ENCODE results near the gene ANKH. TPM values are rescaled to one million over a fixed set of nuclear protein-coding genes. Genes with fewer than 3 reads are reported as not detected.

Gene ANKH
- total RNA-seq, 4 donors from 2014 or later: 18.1 to 44.5 (median 30.5) TPM

- TF ChIP-seq CTCF (IDR thresholded peaks at IDR 0.05; ENCODE audit: low read depth): no peak
Measured at GRCh38 chr5:14762549-14763216, 108.9 kb downstream of the ANKH start.

GRCh38 chr5:14760548-14761002 lies 111.0 kb downstream of the ANKH start:
- TF ChIP-seq CTCF (IDR thresholded peaks at IDR 0.05; ENCODE audit: low read depth): no peak

GRCh38 chr5:14759744-14760547 lies 111.6 kb downstream of the ANKH start:
- no peak for TF ChIP-seq CTCF (IDR thresholded peaks at IDR 0.05; ENCODE audit: low read depth)

- no peak for TF ChIP-seq CTCF (IDR thresholded peaks at IDR 0.05; ENCODE audit: low read depth)
Measured at GRCh38 chr5:14757850-14758249, 113.7 kb downstream of the ANKH start.

GRCh38 chr5:14756478-14756877 lies 115.1 kb downstream of the ANKH start:
- no peak for TF ChIP-seq CTCF (IDR thresholded peaks at IDR 0.05; ENCODE audit: low read depth)

GRCh38 chr5:14753947-14754346 lies 117.6 kb downstream of the ANKH start:
- TF ChIP-seq CTCF (IDR thresholded peaks at IDR 0.05; ENCODE audit: low read depth): no peak

GRCh38 chr5:14753292-14753691 lies 118.3 kb downstream of the ANKH start:
- no peak for TF ChIP-seq CTCF (IDR thresholded peaks at IDR 0.05; ENCODE audit: low read depth)
